GM19351 (cell line): Measurements from ENCODE around the gene HDAC9.

Experiments used
- ATAC-seq: cut with Tn5 transposase; IDR thresholded peaks from one replicate; pipeline ENCODE4 v1.9.1; 2021; ENCODE audit warnings: mild to moderate bottlenecking, moderate library complexity; ENCODE audit not compliant: unreplicated experiment

The HDAC9 gene

GRCh38 chr7:18771834-18772566, 276.5 kb downstream of the HDAC9 start:
- ATAC-seq = no peak

GRCh38 chr7:18772567-18772965, 277.0 kb downstream of the HDAC9 start:
- no peak for ATAC-seq

GRCh38 chr7:18777314-18777713, 281.8 kb downstream of the HDAC9 start:
- no peak for ATAC-seq

- ATAC-seq = no peak
Measured at GRCh38 chr7:18778594-18778993, 283.0 kb downstream of the HDAC9 start.

GRCh38 chr7:18780266-18780665, 284.7 kb downstream of the HDAC9 start:
- ATAC-seq = no peak

GRCh38 chr7:18780938-18781337, 285.4 kb downstream of the HDAC9 start:
- ATAC-seq = no peak

GRCh38 chr7:18786196-18786727, 290.7 kb downstream of the HDAC9 start:
- ATAC-seq = no peak

GRCh38 chr7:18786796-18787195, 291.2 kb downstream of the HDAC9 start:
- ATAC-seq = no peak

- no peak for ATAC-seq
Measured at GRCh38 chr7:18788026-18788425, 292.5 kb downstream of the HDAC9 start.

- ATAC-seq = no peak
Measured at GRCh38 chr7:18792871-18793595, 297.5 kb downstream of the HDAC9 start.

GRCh38 chr7:18796216-18796615, 300.7 kb downstream of the HDAC9 start:
- no peak for ATAC-seq

GRCh38 chr7:18798088-18798906, 302.7 kb downstream of the HDAC9 start:
- no peak for ATAC-seq

- ATAC-seq = no peak
Measured at GRCh38 chr7:18799899-18800298, 304.4 kb downstream of the HDAC9 start.

GRCh38 chr7:18803923-18804322, 308.4 kb downstream of the HDAC9 start:
- ATAC-seq = no peak

- no peak for ATAC-seq
Measured at GRCh38 chr7:18806177-18806576, 310.6 kb downstream of the HDAC9 start.

- ATAC-seq = no peak
Measured at GRCh38 chr7:18808026-18808425, 312.5 kb downstream of the HDAC9 start.

- no peak for ATAC-seq
Measured at GRCh38 chr7:18815261-18815960, 319.9 kb downstream of the HDAC9 start.

GRCh38 chr7:18820981-18821380, 325.4 kb downstream of the HDAC9 start:
- ATAC-seq = no peak

- no peak for ATAC-seq
Measured at GRCh38 chr7:18821554-18821953, 326.0 kb downstream of the HDAC9 start.

GRCh38 chr7:18824157-18824556, 328.6 kb downstream of the HDAC9 start:
- ATAC-seq = no peak
